ENCODE results near the gene RASGEF1C. TPM values are rescaled to one million over a fixed set of nuclear protein-coding genes. Genes with fewer than 3 reads are reported as not detected.

RASGEF1C gene
- total and polyA plus RNA-seq, 10 of the 15 experiments (the other 5 are each of a cell fraction or from before 2014, with no cell fraction given), result not detected

DNA sequence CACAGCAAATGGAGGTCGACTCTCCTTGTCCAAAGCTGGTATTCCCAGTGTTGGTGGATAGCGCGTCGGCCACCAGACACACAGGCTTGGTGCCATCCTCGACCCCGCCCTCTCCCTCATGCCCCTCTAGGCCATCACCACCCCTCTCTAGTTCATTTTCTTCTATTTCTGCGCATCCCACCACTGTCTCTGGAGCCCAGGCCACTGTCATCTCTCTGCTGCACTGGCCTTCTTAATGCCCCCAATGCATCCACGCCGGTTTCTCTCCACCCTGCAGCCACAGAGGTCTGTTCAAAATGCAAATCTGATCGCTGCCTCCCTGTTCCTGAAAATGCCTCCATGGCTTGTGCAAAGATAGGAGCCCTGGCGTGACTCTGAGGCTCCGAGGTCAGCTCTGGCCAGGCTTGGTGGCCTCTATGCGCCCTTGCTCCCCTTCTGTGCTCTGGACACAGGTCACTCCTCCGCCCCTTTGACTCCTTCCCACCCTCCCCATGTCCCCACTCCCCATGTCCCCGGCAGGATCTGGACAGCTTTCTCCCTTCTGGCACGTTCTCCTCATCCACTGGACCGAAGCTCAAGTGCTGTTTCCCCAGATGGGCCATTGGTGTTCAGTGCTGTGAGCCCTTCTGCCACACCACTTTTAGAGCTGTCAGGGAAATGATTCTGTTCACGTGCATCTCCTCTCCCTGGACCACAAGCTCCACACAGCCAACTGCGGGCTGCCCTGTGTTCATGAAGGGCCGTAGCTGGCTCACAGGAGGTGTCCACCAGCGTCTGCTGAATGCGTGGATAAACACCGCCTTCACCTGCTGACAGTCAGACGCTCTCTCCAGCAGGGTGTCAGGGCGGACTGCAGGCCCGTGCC, 77.9 kb downstream of the RASGEF1C start (continued):
- no peak for TF ChIP-seq EP300 (IDR thresholded peaks at IDR 0.05; ENCODE audit: borderline replicate concordance in 1 of 2, control insufficient read depth in 1 of 2, low read depth in 2 of 2, low read length in 2 of 2)

- no peaks in the 10 kb centered on the region for H3K4me1 ChIP-seq (ENCODE audit: control insufficient read depth, insufficient read depth, low read length)
- WGBS (ENCODE audit: insufficient coverage, insufficient replicate concordance, low lambda C conversion rate, missing lambda C conversion rate), result 15% methylated on average over 16 of the region's 16 CpGs
- no peak overlapping the region for H3K4me3 ChIP-seq
- no peak overlapping the region for H3K4me2 ChIP-seq (ENCODE audit: control insufficient read depth, insufficient read depth)
- RAD21 ChIA-PET (ENCODE audit: unreplicated experiment), result no interaction called here
- intact Hi-C loops (cut with micrococcal nuclease; ENCODE audit: unreplicated experiment), result no loop called here
- POLR2A ChIA-PET, result no interaction called here
- in situ Hi-C loops (cut with MboI), result no loop called here
- H3K79me2 ChIP-seq (ENCODE audit: control insufficient read depth, insufficient read depth, low read length), result no peaks in the 10 kb centered on the region
- no peaks in the 10 kb centered on the region for H3K9me3 ChIP-seq (replicated peaks; ENCODE audit: control insufficient read depth, insufficient read depth, low read length)
- FAIRE-seq (no peak), ATAC-seq (no peak), DNase-seq (ENCODE audit: low read depth, low spot score) (no peak)
- H3K27me3 ChIP-seq (replicated peaks in 1 of 2; ENCODE audit: control insufficient read depth in 2 of 2, insufficient read depth in 2 of 2, low read length in 1 of 2), result no peaks in the 10 kb centered on the region; a peak in 1 of 4 replicates
- H4K20me1 ChIP-seq (ENCODE audit: control insufficient read depth, insufficient read depth), result no peaks in the 10 kb centered on the region
- no peak overlapping the region for H2AFZ ChIP-seq (ENCODE audit: control insufficient read depth, low read depth, low read length)
- no peaks in the 10 kb centered on the region for H3K36me3 ChIP-seq (ENCODE audit: control insufficient read depth in 2 of 2, insufficient read depth in 2 of 2, low read length in 1 of 2)
- CTCF ChIA-PET, result no interaction called here
- no peak overlapping the region for H3K27ac ChIP-seq (ENCODE audit: control insufficient read depth, insufficient read depth)
- H3K9ac ChIP-seq (ENCODE audit: control insufficient read depth, insufficient read depth, low read length), result no peak overlapping the region
- SMC1A ChIA-PET (ENCODE audit: uncharacterized antibody, unreplicated experiment), result no interaction called here
- BruUV-seq (replicated peaks), result no TSS peak
- TF ChIP-seq MYC (IDR thresholded peaks at IDR 0.05; ENCODE audit: insufficient read depth, insufficient read length, insufficient replicate concordance, low read length, severe bottlenecking), result no peak
- no peak for TF ChIP-seq SPI1 (IDR thresholded peaks at IDR 0.05; ENCODE audit: borderline replicate concordance, insufficient read depth, low read depth, low read length)
- no peak for TF ChIP-seq SMARCA5 (IDR thresholded peaks at IDR 0.05)
- TF ChIP-seq STAT3 (IDR thresholded peaks at IDR 0.05; ENCODE audit: low read depth, low read length), result no peak
- no peak for TF ChIP-seq BACH1 (IDR thresholded peaks at IDR 0.05; ENCODE audit: borderline replicate concordance)
- TF ChIP-seq, protein P1, sequence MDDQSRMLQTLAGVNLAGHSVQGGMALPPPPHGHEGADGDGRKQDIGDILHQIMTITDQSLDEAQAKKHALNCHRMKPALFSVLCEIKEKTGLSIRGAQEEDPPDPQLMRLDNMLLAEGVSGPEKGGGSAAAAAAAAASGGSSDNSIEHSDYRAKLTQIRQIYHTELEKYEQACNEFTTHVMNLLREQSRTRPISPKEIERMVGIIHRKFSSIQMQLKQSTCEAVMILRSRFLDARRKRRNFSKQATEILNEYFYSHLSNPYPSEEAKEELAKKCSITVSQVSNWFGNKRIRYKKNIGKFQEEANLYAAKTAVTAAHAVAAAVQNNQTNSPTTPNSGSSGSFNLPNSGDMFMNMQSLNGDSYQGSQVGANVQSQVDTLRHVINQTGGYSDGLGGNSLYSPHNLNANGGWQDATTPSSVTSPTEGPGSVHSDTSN (IDR thresholded peaks at IDR 0.05; ENCODE audit: insufficient replicate concordance, low read depth, low read length), result no peak
- no peak for TF ChIP-seq E2F8 (IDR thresholded peaks at IDR 0.05; ENCODE audit: low read depth, partially characterized antibody)
- no peak for TF ChIP-seq HDGF (IDR thresholded peaks at IDR 0.05)
- no peak for TF ChIP-seq BRCA1 (IDR thresholded peaks at IDR 0.05; ENCODE audit: low read depth, low read length)
- TF ChIP-seq, protein P2, sequence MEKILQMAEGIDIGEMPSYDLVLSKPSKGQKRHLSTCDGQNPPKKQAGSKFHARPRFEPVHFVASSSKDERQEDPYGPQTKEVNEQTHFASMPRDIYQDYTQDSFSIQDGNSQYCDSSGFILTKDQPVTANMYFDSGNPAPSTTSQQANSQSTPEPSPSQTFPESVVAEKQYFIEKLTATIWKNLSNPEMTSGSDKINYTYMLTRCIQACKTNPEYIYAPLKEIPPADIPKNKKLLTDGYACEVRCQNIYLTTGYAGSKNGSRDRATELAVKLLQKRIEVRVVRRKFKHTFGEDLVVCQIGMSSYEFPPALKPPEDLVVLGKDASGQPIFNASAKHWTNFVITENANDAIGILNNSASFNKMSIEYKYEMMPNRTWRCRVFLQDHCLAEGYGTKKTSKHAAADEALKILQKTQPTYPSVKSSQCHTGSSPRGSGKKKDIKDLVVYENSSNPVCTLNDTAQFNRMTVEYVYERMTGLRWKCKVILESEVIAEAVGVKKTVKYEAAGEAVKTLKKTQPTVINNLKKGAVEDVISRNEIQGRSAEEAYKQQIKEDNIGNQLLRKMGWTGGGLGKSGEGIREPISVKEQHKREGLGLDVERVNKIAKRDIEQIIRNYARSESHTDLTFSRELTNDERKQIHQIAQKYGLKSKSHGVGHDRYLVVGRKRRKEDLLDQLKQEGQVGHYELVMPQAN (conservative IDR thresholded peaks at IDR 0.05), result no peak
Measured at GRCh38 chr5:180130291-180130869, 78.6 kb downstream of the RASGEF1C start.

Data from GM12878 (cell line).